CD8-positive, alpha-beta memory T cell (primary cell): ENCODE data around the gene MAPK7. TPM values are rescaled to one million over a fixed set of nuclear protein-coding genes. Genes with fewer than 3 reads are reported as not detected.
A peak's percentile ranks its signal among the peaks of the same experiment; 100 is the strongest.

ENCODE experiments used
- CTCF ChIA-PET: fragments of 350-600 bp; sonication (Branson Sonifier 250); formaldehyde crosslinking; loops from one replicate; lab custom pipeline; 2021; ENCODE audit warnings: antibody characterized with exemption; lab: Charles Lee
- POLR2A ChIA-PET: fragments of 350-600 bp; sonication (Branson Sonifier 250); formaldehyde crosslinking; loops from one replicate; lab custom pipeline; 2021; ENCODE audit warnings: antibody characterized with exemption; lab: Charles Lee
- DNase-seq, 5 donors: peaks; one replicate each; pipeline versions ENCODE4 v3.0.0 to v3.0.0-alpha.2; 2020 to 2022; ENCODE audit warnings: mixed read lengths in 1 of 5
- H3K27ac ChIP-seq: one replicate; pipeline ENCODE4 v1.7.0; 2013; ENCODE audit warnings: low read depth, mild to moderate bottlenecking, low read length, moderate library complexity
- H3K27me3 ChIP-seq: 2 replicates; pipeline ENCODE4 v1.7.0; 2013; ENCODE audit warnings: low read length, mild to moderate bottlenecking; ENCODE audit not compliant: insufficient read depth, poor library complexity, severe bottlenecking
- H3K36me3 ChIP-seq: 2 replicates; pipeline ENCODE4 v1.7.0; 2013; ENCODE audit warnings: mild to moderate bottlenecking, low read length, moderate library complexity; ENCODE audit not compliant: insufficient read depth
- H3K4me1 ChIP-seq: 2 replicates; pipeline ENCODE4 v1.7.0; 2013; ENCODE audit warnings: mild to moderate bottlenecking, low read length, moderate library complexity; ENCODE audit not compliant: insufficient read depth
- H3K4me3 ChIP-seq: 2 replicates; pipeline ENCODE4 v1.7.0; 2013; ENCODE audit warnings: mild to moderate bottlenecking, low read length
- H3K9me3 ChIP-seq: 2 replicates; pipeline ENCODE4 v1.7.0; 2013; ENCODE audit warnings: mild to moderate bottlenecking, low read length
- H3K27ac Mint-ChIP-seq, 8 donors: one replicate each; pipeline ENCODE4 v1.8.0; 2020 to 2021; ENCODE audit warnings: mixed read lengths in 8 of 8, mild to moderate bottlenecking in 6 of 8, inconsistent platforms in 3 of 8, moderate library complexity in 3 of 8
- H3K27me3 Mint-ChIP-seq, 2 donors: one replicate each; pipeline ENCODE4 v1.8.0; 2020 to 2021; ENCODE audit warnings: mixed read lengths in 2 of 2, mild to moderate bottlenecking in 1 of 2, moderate library complexity in 1 of 2
- H3K36me3 Mint-ChIP-seq, 3 donors: one replicate each; pipeline ENCODE4 v1.8.0; 2020 to 2021; ENCODE audit warnings: mixed read lengths in 3 of 3, inconsistent platforms in 1 of 3, mild to moderate bottlenecking in 1 of 3
- H3K4me1 Mint-ChIP-seq, 3 donors: one replicate each; pipeline ENCODE4 v1.8.0; 2020 to 2021; ENCODE audit warnings: mixed read lengths in 3 of 3, inconsistent platforms in 1 of 3, mild to moderate bottlenecking in 1 of 3
- H3K4me3 Mint-ChIP-seq, 7 donors: one replicate each; pipeline ENCODE4 v1.8.0; 2020 to 2021; ENCODE audit warnings: mixed read lengths in 7 of 7, mild to moderate bottlenecking in 6 of 7, moderate library complexity in 4 of 7, inconsistent platforms in 2 of 7
- H3K9me3 Mint-ChIP-seq, 5 donors: one replicate each; pipeline ENCODE4 v1.8.0; 2020 to 2022; ENCODE audit warnings: mixed read lengths in 5 of 5, mild to moderate bottlenecking in 3 of 5, moderate library complexity in 2 of 5, inconsistent platforms in 1 of 5
- polyA plus RNA-seq: library from polyadenylated mRNA; unstranded; fragments of 300-500 nt; fragmentation: Illumina TruSeq; gene quantifications from one replicate; pipeline ENCODE4 v1.2.3, GENCODE V29; 2021
- total RNA-seq, 2 experiments: library from RNA; stranded (reverse); gene quantifications; one replicate each; pipeline ENCODE4 v1.2.3, GENCODE V29; 2021

The MAPK7 gene
- total and polyA plus RNA-seq, 3 experiments from 2014 or later = 11.2 to 19.8 (median 15.1) TPM

GRCh38 chr17:19385521-19385983 lies 7.3 kb downstream of the MAPK7 start:
- peaks cover 0 to 5% (median 4%) of the 10 kb centered on the region in 3 donors for H3K4me1 Mint-ChIP-seq
- no peaks in the 10 kb centered on the region for H3K27me3 Mint-ChIP-seq
- Histone ChIP-seq H3K36me3 (peaks cover 1% of the 10 kb centered on the region), H3K27me3 (no peaks in the 10 kb centered on the region), H3K4me3 (no peak overlapping the region), H3K27ac (no peak overlapping the region), H3K4me1 (no peaks in the 10 kb centered on the region), H3K9me3 (no peaks in the 10 kb centered on the region)
- no peaks in the 10 kb centered on the region for H3K9me3 Mint-ChIP-seq
- ChIA-PET CTCF (interaction anchor here (3.1 kb wide), 1 partner anchor 23 kb away, joined by 13 read pairs; the partner anchor contains the start of gene B9D1), POLR2A (interaction anchor here (0.6 kb wide), 1 partner anchor 12 kb away, joined by 3 read pairs; no protein-coding TSS in a partner anchor)
- peak in 1 of 5 donors; percentile 25 for DNase-seq
- H3K27ac Mint-ChIP-seq = no peak overlapping the region
- no peak overlapping the region for H3K4me3 Mint-ChIP-seq
- peaks cover 2 to 36% (median 8%) of the 10 kb centered on the region in 3 donors for H3K36me3 Mint-ChIP-seq

GRCh38 chr17:19386051-19386929 lies 8.0 kb downstream of the MAPK7 start:
- Histone ChIP-seq H3K4me3 (no peak overlapping the region), H3K27ac (no peak overlapping the region), H3K36me3 (no peaks in the 10 kb centered on the region), H3K9me3 (no peaks in the 10 kb centered on the region), H3K27me3 (no peaks in the 10 kb centered on the region), H3K4me1 (no peaks in the 10 kb centered on the region)
- Mint-ChIP-seq H3K27me3 (no peaks in the 10 kb centered on the region), H3K27ac (no peak overlapping the region), H3K9me3 (no peaks in the 10 kb centered on the region), H3K4me3 (no peak overlapping the region), H3K36me3 (peaks cover 0 to 28% (median 3%) of the 10 kb centered on the region in 3 donors), H3K4me1 (peaks cover 0 to 4% (median 3%) of the 10 kb centered on the region in 3 donors)
- ChIA-PET CTCF (interaction anchor here (3.1 kb wide), 1 partner anchor 23 kb away, joined by 13 read pairs; the partner anchor contains the start of gene B9D1), POLR2A (interaction anchor here (0.6 to 0.7 kb wide), 2 partner anchors 13 to 258 kb away, joined by 3 read pairs; no protein-coding TSS in a partner anchor)
- DNase-seq = peak in 1 of 5 donors; percentile 44

GRCh38 chr17:19386974-19387920 lies 8.9 kb downstream of the MAPK7 start, which contains the start of gene MFAP4:
Gene MFAP4 (minus strand): TSS chr17:19387190. CDS start chr17:19387155, 35 bp downstream.
- Histone ChIP-seq H3K4me1 (no peaks in the 10 kb centered on the region), H3K27ac (no peak within 1 kb of the TSS), H3K36me3 (no peaks in the 10 kb centered on the region), H3K27me3 (no peaks in the 10 kb centered on the region), H3K4me3 (no peak within 1 kb of the TSS), H3K9me3 (no peaks in the 10 kb centered on the region)
- Mint-ChIP-seq H3K9me3 (no peaks in the 10 kb centered on the region), H3K36me3 (peaks cover 0 to 23% (median 3%) of the 10 kb centered on the region in 3 donors), H3K4me3 (peak within 1 kb of the TSS in 1 of 7 donors; percentile 41), H3K4me1 (peaks cover 0 to 4% (median 3%) of the 10 kb centered on the region in 3 donors), H3K27ac (peak within 1 kb of the TSS in 4 of 8 donors; percentile 35 to 88 (median 57)), H3K27me3 (no peaks in the 10 kb centered on the region)
- peak in 1 of 5 donors; percentile 35 for DNase-seq
- CTCF ChIA-PET = interaction anchor here (3.1 kb wide), 1 partner anchor 24 kb away, joined by 13 read pairs; the partner anchor contains the start of gene B9D1
- POLR2A ChIA-PET = interaction anchor here (0.7 kb wide), 1 partner anchor 257 kb away, joined by 3 read pairs; no protein-coding TSS in a partner anchor

DNA sequence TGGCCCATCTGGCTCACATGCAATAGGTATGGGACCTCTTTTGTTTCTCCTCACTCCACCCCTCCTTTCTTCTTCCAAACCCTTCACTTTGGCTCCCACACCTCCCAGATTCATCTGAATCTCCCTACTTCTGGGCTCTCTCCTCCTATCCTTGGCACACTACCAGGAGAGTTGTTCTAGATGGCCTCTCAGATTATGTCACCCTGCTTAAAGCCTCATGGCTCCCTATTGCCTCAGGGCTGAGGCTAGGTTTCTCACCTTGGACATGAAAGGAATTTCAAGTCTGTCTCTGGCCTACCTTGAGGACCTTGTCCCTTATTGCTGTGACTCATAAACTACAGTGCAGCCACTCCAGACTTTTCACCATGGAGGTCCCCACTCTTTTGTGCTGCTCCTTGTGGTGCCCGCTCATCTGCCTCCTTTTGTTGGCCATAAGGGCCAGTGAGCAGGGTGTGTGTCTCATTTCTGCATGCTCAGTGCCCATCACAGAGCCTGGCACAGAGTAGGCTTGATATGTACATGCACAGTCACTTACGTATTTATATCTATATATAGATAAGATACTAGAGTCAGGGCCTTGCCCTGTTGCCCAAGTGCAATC lies 9.7 kb downstream of the MAPK7 start:
- no peak overlapping the region for H3K4me3 ChIP-seq
- no peak overlapping the region for H3K27ac ChIP-seq
- Mint-ChIP-seq H3K4me3 (peak overlapping the region in 1 of 7 donors; percentile 41), H3K4me1 (peaks cover 0 to 4% (median 3%) of the 10 kb centered on the region in 3 donors), H3K9me3 (no peaks in the 10 kb centered on the region), H3K27ac (peak overlapping the region in 4 of 8 donors; percentile 35 to 88 (median 57)), H3K36me3 (peaks cover 0 to 17% (median 3%) of the 10 kb centered on the region in 3 donors), H3K27me3 (no peaks in the 10 kb centered on the region)
- DNase-seq = peak in 1 of 5 donors; percentile 3
- ChIA-PET CTCF (interaction anchor here (1.2 to 3.5 kb wide), 4 partner anchors 10 to 59 kb away, joined by 3 to 13 read pairs (median 10); partner anchors contain the start of genes B9D1 and MAPK7), POLR2A (no interaction called here)
- no peaks in the 10 kb centered on the region for H3K9me3 ChIP-seq
- H3K27me3 ChIP-seq = no peaks in the 10 kb centered on the region
- H3K36me3 ChIP-seq = no peaks in the 10 kb centered on the region
- H3K4me1 ChIP-seq = no peaks in the 10 kb centered on the region

DNA sequence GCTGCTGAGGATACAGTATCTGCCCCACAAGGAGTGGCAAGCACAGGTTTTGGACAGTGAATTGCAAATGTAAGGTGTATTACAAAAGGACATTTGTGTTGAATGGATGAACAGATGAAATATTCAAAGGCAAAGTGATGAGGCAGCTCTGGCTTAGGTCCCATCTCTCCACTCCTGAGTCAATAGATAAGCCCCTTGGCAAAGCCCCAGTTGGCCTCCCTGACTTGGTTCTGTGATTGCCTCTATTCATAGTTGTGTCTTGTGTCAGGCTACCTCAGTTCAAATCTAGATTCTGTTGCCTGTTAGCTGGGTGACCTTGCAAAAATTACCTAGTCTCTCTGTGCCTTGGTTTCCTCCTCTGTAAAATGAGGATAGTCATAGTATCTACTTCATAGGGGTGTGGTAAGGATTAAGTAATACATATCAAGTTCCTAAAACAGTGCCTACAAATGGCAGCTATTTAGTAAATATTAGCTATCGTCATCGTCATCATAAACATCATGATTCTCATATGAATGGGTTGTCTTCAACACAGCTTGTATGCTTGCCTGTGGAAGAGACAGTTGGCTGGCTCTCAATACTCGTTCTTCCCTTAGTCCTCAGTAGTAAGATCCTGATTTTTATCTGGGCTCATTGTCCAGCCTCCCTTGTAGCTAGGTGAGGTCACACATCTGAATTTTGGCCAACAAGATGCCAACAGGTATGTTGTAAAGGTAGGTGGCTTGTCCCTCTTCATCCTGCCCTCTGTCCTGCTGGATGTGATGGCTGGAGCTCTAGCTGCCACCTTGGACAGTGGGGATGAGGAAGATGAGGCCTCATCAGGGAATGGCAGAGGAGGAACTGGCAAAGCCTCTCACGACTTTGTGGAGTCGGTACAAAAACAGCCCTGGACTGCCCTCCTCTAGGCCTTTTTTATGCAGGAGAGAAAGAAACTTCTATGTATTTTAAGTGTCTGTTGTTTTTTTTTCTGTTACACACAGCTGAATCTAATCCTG lies 10.8 kb downstream of the MAPK7 start:
- peaks cover 0 to 4% (median 3%) of the 10 kb centered on the region in 3 donors for H3K4me1 Mint-ChIP-seq
- ChIA-PET CTCF (interaction anchor here (0.9 to 3.5 kb wide), 4 partner anchors 11 to 58 kb away, joined by 3 to 11 read pairs (median 6); partner anchors contain the start of genes B9D1 and MAPK7), POLR2A (no interaction called here)
- Histone ChIP-seq H3K36me3 (no peaks in the 10 kb centered on the region), H3K27ac (no peak overlapping the region), H3K4me3 (no peak overlapping the region), H3K4me1 (no peaks in the 10 kb centered on the region), H3K27me3 (no peaks in the 10 kb centered on the region), H3K9me3 (no peaks in the 10 kb centered on the region)
- no peak overlapping the region for H3K4me3 Mint-ChIP-seq
- H3K9me3 Mint-ChIP-seq = no peaks in the 10 kb centered on the region
- H3K27ac Mint-ChIP-seq = peak overlapping the region in 2 of 8 donors; percentile 6 to 30
- peaks cover 0 to 7% (median 0%) of the 10 kb centered on the region in 3 donors for H3K36me3 Mint-ChIP-seq
- no peaks in the 10 kb centered on the region for H3K27me3 Mint-ChIP-seq
- DNase-seq = peak in 1 of 5 donors; percentile 19

DNA sequence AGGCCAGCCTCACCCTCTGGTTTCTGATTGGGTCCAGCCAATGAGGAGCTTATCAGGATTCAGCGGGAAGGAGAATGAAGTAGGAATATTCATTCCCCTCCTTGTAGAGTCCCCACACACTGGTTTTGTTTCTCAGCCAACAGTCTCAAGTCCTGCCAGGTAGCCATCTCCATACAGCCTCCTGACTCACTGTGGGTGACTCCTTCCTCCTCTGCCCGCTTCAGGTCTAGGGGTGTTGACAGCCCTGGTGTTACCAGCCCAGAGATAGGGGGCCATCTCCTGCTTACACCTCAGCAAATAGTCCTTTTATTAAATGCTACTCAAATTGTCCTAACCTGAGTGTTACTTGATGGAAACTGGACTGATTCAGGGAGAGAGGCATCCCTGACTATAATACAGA lies 12.7 kb downstream of the MAPK7 start:
- DNase-seq = peak in 1 of 5 donors; percentile 15
- Mint-ChIP-seq H3K9me3 (no peaks in the 10 kb centered on the region), H3K4me1 (peaks cover 0 to 4% (median 2%) of the 10 kb centered on the region in 3 donors), H3K4me3 (no peak overlapping the region), H3K27me3 (peaks cover 0 to 1% of the 10 kb centered on the region in 2 donors), H3K27ac (no peak overlapping the region), H3K36me3 (no peaks in the 10 kb centered on the region)
- POLR2A ChIA-PET = no interaction called here
- no peak overlapping the region for H3K4me3 ChIP-seq
- H3K27me3 ChIP-seq = no peaks in the 10 kb centered on the region
- H3K27ac ChIP-seq = no peak overlapping the region
- CTCF ChIA-PET = interaction anchor here (0.8 to 3.5 kb wide), 2 partner anchors 13 to 29 kb away, joined by 3 to 9 read pairs; partner anchors contain the start of genes B9D1 and MAPK7
- H3K36me3 ChIP-seq = no peaks in the 10 kb centered on the region
- H3K9me3 ChIP-seq = no peaks in the 10 kb centered on the region
- no peaks in the 10 kb centered on the region for H3K4me1 ChIP-seq
